HG02885 (cell line): ENCODE measurements around the gene ELK3.

ENCODE experiments used
- ATAC-seq: cut with Tn5 transposase; IDR thresholded peaks from one replicate; pipeline ENCODE4 v1.9.1; 2021; ENCODE audit warnings: mild to moderate bottlenecking; ENCODE audit not compliant: unreplicated experiment, poor library complexity

Gene ELK3

DNA sequence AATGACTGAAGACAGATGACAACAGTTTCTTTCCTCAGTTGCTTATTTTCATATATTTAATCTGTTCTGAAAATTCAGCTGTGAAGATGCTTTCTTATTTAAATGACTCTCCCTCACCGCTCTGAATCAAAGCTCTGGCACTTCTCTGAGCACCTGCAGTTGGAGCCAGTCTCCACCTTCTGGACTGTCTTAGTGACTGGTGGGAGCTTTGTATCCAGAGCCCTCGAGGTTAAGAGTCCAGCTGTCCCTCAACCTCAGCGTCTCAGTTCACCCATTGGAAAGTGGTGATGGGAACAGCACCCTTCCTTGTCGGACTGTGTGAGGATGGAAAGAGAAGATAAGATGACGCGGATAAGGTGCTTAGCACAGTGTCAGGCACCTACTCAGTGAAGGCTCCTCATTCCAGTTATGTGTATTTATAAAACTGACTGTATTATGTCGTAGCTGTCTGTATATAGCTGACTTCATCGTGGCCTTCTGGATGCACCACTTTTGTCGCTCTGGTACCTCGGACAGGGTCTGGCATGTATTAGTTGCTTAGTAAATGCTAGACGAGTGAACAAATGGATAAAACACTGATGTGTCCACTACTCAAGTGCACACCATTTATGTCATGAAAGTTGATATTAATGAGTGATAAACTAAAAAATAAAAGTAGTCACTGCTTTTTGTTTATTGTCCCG lies 34.5 kb downstream of the ELK3 start:
- no peak for ATAC-seq

DNA sequence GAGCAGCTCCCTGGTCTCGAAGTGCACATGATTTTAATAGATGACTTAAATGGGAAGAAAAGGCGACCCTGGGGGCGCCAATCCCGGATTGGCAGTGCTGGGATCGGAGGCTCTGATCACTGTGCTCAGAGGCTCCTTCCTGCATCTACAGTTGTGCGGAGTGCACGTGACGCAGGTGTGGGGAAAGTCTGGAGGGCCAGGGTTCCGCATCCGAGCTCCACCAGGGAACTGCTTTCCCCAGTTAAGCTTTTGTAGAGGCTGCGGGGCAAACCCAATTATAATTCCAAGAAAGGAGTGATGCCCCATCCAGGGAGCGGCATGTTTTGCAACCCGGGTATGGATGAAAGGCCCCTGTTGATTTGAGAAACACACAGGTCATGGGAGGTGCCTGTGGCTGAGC lies 36.5 kb downstream of the ELK3 start:
- no peak for ATAC-seq

DNA sequence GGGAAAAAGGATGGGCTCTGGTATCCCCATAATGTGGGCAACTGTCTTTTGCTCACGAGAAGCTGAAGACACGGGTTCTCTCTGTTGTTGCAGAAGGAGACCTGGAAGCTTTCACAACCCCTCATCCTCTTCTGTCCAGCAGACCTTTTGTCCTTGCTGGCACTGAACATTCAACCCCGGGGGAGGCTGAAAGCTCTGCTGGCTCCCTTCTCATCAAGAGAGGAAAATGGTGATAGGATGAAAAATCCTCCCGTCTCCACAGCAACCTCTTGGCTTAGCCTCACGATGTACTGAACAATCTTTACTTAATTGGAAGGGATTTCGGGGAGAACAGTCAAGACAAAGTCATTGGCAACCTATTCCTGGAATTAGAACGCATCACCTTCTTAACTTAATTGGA lies 39.0 kb downstream of the ELK3 start:
- ATAC-seq = no peak

DNA sequence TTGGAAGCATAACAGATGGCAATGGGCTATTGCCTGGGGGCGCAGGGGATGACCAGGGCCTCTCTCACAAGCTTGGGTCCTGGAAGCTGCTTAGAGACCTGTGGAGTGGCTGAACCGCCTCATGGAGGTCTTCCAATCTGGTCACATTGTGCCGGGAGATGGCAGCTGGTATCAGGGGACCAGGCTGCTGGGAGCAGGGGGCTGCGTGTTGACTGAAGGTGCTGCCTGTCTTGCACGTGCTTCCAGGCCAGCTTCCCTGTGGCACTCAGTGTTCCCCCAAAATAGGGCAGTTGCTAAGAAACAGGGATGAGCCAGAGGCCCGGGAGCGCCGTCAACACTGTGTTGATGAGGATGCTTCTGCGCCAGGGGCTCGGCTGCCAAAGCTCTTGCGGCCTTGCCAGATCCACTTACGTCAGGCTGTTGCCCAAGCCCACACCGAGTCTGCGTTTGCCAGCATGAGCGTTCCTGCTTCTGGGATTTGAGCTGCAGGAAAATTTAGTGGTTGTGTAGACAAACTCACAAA lies 39.8 kb downstream of the ELK3 start:
- ATAC-seq = no peak

DNA sequence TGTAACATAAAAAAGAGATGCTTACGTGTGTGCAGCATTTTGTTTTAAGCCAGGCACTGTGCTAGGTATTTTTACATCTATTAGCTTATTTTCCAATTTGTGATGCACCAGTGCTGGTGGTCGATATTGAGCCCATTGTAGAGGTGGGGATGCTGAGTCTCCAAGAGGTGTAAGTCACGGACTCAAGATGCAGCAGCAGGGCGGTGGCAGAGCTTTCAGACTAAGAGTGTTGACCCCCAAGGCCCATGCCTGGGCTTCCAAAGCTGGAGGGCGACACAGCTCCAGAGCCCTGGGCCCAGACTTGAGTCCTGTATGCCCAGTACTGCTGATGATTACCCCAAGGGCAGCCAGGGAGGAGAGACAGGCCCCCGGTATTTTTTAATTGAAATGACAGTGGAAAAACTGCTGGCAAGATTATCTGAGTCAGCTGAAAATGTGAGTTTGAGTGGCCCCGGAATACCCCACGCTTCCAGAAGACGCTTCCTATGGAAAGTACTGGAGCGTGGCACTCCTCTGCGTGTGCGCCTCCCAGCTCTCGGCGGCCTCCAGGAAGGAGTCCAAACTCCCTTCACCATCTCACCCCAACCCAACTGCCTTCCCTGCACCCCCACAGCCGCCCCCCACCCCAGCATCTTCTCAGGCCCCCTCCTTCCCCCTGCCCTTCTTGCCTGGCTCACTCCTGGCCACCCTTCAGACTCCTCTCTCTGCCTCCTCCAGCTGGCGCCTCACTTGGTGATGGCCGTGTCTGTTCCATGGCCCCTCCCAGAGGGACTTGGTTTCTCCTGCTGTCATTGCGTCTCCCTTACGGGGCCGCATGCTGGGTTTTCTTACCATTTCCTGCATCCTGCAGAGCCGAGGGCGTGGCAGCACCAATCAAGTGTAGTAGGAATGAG lies 40.7 kb downstream of the ELK3 start:
- ATAC-seq = no peak

DNA sequence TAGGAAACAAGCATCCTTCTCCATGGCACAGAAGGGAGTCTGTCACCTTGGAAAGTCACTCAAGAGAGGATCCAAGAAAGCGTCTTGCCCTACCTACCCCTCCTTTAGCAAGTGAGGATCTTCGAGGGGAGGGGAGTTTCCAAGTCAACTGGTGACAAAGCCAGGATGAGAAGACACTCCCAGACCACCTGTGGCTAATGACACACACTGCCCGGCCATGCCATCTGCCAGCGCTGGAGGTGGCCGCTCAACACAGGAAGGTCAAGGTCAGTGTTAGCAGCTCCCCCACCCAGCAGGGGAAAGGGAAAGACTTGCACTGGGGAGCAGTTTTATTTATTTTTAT lies 41.3 kb downstream of the ELK3 start:
- no peak for ATAC-seq

DNA sequence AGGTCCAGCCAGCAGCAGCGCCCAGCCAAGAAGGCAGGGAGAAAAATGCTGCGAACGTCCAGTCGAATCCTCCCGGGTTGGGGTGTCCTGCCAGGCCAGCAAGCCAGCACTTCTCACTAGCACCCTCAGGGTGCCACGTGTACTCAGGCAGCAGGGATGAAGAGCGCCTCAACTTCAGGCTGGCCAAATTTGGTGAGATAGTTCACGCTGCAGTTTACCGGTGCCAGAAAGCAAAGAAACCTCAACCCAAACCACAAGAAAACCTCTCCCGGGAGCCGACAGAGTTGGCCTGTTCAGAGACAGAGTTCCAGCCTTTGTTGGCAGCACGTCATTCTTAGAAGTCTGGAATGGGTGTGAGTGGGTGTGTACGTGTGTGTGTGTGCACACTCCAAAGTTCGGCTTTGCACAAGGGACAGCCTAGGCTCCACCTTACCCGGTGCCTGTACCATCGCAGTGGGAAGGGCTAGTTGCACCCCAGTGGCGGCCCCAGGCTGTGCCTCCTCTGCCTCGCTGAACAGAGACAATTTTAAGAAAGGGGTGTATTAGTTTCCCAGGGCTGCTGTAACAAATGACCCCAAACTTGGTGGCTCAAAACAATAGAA lies 42.1 kb downstream of the ELK3 start:
- ATAC-seq = no peak

DNA sequence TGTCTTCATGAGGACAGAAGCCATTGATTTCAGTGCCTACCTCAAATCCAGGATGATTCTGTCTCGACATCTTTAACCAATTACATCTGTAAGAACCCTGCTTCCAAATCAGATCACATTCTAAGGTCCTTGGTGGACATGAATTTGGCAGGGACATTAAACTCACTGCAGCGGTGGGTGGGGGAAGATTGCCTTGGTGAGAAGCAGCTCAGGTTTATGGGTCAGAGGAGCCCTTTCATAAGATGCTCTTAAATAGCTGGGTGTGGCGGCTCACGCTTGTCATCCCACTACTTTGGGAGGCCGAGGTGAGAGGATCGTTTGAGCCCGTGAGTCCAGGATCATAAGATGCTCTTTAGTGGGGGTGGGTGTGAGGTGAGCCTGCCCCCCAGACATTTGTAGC lies 42.9 kb downstream of the ELK3 start:
- no peak for ATAC-seq

DNA sequence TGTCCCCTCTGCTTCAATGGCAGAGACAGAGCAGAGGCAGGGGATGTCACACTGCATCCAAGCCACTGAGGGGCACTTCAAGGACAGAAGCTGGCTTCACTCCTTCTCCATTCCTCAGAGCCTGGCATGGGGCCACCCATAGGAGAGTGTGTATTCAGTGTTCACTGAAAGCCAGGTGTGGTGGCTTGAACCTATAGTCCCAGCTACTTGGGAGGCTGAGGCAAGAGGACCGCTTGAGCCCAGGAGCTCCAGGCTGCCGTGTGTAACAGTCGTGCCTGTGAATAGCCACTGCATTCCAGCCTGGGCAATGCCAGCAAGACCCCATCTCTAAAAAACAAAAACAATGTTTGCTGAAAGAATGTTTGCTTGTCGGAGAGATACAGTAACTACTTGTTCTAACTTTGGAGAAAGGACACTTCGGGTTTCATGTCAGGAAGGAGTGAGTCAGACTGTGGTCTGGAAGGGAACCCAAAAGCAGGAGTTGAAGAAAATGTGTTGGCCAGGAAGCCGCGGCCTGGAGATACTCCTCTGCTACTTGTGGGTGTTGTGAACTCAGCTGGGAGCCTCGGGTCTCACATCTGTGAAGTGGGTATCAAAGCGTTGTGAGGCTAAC lies 43.4 kb downstream of the ELK3 start:
- no peak for ATAC-seq

DNA sequence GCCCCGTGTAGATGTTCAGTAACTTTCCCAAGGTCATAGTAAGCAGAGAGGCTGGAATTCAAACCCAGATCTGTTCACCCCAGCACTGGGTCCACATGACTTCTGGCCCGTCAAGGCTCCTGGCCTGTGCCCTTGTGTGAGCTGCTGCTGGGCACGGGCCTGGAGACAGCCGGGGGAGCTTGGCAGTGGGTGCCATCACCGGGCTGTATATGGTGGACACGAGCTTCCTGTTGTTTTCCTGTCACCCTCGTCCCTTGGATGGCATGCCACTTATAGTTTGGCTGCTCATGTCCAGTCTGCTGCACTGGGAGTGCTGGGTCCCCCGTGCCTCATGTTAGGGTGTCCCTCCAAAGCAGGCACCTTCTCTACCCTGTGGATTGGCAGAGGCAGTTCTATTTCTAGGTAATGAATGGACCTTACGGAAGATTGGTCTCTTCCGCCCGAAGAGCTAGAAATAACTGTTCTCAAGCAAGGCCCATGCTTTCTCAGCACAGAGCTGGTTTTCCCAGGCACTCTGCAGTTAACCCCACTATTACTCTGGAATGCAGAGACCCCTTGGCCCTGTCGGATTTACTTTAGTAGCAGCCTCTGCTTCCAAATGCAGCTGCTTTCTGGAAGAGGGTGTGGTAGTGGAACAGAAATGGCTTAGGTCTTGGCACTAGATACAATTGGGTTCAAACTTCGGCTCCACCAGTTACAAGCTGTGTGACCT lies 44.3 kb downstream of the ELK3 start:
- no peak for ATAC-seq

DNA sequence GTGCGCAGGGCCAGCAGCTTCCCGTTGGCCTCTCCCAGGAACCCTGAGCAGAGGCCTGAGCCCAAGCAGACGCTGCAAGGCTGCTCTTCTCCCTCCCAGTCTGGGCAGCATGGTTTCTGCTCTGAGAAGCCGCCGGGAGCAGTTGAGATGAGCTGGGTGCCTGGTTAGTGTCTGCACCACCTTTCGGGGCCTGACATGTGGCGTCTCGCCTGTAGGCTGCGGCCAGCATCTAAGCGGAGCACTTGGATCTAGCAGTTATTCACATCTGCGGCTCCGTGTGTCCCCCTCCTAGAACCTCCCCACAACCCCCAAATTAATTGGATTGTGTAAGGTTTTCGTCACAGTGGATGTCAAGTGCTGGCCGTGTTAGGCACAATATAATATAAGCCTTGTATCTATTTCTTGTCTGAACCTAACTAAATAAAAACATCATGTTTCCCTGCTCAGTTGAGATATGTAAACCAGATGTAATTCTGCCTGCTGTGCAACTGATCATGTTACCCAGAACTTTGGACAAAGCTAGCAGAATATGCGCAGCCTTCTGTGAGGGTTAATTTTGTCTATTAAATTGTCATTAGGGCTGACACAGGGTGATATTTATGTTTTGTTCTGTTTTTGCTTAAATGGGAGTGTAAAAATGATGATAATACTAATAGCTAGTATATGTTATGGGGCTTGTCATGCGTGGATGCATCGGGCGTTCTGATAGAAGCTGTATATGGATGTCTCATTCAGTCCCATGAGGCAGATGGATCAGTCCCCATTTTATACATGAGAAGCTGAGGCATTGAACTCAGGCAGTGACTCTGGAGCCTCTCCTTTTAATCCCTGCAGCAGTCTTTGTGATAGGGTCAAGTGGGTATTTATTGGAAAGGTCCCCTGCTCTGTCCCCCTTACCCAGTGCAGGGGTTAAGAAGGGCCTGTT lies 45.8 kb downstream of the ELK3 start:
- ATAC-seq = no peak

DNA sequence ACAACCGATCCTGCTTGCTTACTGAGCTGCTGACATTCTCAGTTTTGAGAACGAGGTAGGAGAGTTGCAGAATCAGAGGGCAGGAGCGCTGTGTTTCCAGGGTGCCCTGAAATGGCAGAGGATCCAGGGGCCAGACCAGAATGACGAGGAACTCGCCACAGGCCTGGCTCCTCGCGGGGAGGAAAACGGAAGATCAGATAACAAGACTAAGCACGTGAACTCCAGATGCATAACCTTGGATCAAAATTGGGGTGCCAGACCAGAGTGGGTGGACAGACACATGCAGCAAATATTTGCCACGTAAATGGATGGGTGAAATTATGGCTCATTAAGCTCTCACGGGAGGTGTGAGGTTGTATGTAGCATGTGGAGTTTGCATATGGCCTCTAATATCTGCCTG lies 46.5 kb downstream of the ELK3 start:
- no peak for ATAC-seq

DNA sequence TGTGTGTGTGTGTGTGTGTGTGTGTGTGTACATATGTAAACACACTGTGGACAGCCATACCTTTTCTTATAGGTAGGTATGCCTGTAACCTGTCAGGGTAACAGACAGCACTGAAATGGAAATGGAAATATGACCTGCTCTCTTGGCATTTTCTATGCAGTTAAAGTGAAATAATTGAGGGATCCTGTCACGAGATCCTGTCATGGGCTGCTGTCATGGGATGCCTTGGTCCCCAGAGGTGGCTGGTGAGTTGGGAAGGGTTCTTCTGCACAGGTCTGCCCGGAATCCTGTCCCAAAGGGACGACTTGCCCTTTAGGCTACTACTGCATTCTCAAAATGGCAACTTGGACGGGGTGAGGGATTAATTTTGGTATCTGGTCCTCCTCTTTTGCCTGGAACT lies 47.3 kb downstream of the ELK3 start:
- no peak for ATAC-seq

DNA sequence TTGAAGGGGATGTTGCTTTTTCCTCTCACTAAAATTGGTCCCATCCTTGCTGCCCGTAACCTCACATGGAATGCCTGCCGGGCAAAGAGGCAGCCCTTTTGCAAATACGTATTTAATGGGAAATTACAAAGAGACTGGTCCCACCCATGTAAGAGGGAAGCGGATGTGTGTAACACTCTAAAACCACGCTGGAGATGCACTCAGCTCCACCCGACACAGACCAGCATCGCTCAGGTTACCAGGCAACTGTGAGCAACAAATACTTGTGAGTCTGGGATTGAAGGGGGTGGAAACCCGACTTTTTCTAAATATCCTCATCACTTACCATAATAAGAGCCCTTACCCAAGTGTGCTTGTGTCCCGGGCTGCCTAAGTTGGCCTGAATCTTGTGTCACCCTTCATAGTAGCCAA lies 47.7 kb downstream of the ELK3 start:
- no peak for ATAC-seq

DNA sequence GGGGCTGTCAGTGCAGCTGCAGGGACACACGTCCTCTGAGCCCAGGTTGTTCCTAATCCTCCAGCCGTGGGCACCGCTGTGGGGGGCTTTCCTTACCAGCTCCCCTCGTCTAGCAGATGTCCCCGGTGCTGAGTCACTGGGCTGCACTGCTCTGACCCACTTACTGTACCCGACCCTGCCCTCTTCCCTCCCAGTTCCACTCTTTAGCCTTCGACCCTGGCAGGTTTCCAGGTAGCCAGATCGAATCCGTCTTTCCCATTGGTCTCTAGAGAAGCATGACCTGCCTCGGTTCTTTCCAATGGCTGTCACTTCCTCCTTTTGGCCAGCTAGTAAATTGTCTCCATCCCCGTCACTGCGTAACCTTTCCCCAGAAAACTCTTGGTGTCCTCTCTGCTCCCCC lies 48.4 kb downstream of the ELK3 start:
- ATAC-seq = no peak

DNA sequence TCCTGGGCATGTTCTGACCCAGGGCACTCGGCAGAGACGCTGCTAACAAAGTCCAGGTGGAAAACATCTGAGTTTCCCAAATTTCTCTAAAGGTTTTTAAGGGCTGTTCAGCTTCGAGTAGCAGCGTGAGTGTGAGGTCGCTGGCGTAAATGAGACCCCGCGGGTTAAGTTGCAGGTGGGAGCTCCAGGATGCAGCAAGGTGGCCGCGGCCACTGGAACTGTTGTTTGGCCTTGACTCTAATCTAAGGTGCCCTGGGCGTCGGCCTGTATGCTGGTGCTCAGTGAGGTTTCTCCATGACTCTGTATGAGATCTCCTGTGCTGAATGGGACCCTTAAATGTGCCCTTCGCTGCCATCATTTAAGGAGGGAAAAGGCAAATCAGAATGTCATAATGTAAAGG lies 50.7 kb downstream of the ELK3 start:
- ATAC-seq = no peak

DNA sequence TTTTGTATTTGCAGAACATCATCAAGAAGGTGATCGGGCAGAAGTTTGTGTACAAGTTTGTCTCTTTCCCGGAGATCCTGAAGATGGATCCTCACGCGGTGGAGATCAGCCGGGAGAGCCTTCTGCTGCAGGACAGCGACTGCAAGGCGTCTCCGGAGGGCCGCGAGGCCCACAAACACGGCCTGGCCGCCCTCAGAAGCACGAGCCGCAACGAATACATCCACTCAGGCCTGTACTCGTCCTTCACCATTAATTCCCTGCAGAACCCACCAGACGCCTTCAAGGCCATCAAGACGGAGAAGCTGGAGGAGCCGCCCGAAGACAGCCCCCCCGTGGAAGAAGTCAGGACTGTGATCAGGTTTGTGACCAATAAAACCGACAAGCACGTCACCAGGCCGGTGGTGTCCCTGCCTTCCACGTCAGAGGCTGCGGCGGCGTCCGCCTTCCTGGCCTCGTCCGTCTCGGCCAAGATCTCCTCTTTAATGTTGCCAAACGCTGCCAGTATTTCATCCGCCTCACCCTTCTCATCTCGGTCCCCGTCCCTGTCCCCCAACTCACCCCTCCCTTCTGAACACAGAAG lies 52.8 kb downstream of the ELK3 start:
- ATAC-seq = no peak

DNA sequence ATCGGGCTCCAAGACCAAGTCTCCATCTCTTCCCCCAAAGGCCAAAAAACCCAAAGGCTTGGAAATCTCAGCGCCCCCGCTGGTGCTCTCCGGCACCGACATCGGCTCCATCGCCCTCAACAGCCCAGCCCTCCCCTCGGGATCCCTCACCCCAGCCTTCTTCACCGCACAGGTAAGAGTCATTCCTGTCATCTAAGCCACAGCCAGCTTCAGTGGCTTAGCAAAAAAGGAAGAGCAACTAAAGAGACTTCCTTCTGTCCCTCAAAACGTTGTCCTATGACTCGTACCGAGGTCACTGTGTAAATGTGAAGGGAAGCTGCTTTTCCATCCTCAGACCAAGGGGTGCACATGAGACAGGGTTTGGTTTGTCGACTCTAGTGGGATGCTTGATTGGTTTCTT lies 53.4 kb downstream of the ELK3 start:
- no peak for ATAC-seq
